HG03064 (cell line): ENCODE data around the gene GNG7.
"Not testable (repeated sequence)": the region's sequence is repeated elsewhere in the genome, so short reads cannot be mapped to it uniquely, and the experiment has no call there.

Experiments
- ATAC-seq: cut with Tn5 transposase; IDR thresholded peaks from one replicate; pipeline ENCODE4 v1.9.1; 2021; ENCODE audit warnings: low read depth; ENCODE audit not compliant: unreplicated experiment

The GNG7 gene

GRCh38 chr19:2648528-2648937, 54.0 kb downstream of the GNG7 start:
- ATAC-seq, result no peak

GRCh38 chr19:2648099-2648498, 54.4 kb downstream of the GNG7 start:
- ATAC-seq, result no peak

- no peak for ATAC-seq
Observed at GRCh38 chr19:2646866-2647535, 55.5 kb downstream of the GNG7 start.

- ATAC-seq, result no peak
Observed at GRCh38 chr19:2645826-2646225, 56.7 kb downstream of the GNG7 start.

GRCh38 chr19:2643123-2643737, 59.3 kb downstream of the GNG7 start:
- ATAC-seq, result not testable (repeated sequence)

- ATAC-seq, result no peak
Observed at GRCh38 chr19:2641332-2641698, 61.2 kb downstream of the GNG7 start.

GRCh38 chr19:2640563-2641331, 61.7 kb downstream of the GNG7 start:
- no peak for ATAC-seq

- no peak for ATAC-seq
Observed at GRCh38 chr19:2639999-2640398, 62.5 kb downstream of the GNG7 start.

- ATAC-seq, result no peak
Observed at GRCh38 chr19:2638417-2638940, 64.0 kb downstream of the GNG7 start.

GRCh38 chr19:2636897-2637683, 65.4 kb downstream of the GNG7 start:
- ATAC-seq, result no peak

- ATAC-seq, result no peak
Observed at GRCh38 chr19:2636141-2636896, 66.2 kb downstream of the GNG7 start.

- ATAC-seq, result no peak
Observed at GRCh38 chr19:2634960-2635359, 67.5 kb downstream of the GNG7 start.

- no peak for ATAC-seq
Observed at GRCh38 chr19:2634228-2634951, 68.1 kb downstream of the GNG7 start.

GRCh38 chr19:2633693-2634075, 68.8 kb downstream of the GNG7 start:
- ATAC-seq, result no peak

- no peak for ATAC-seq
Observed at GRCh38 chr19:2631213-2631821, 71.2 kb downstream of the GNG7 start.

GRCh38 chr19:2630352-2631001, 72.0 kb downstream of the GNG7 start:
- ATAC-seq, result no peak

- no peak for ATAC-seq
Observed at GRCh38 chr19:2629491-2630351, 72.8 kb downstream of the GNG7 start.

GRCh38 chr19:2628597-2628996, 73.9 kb downstream of the GNG7 start:
- ATAC-seq, result no peak
